HUES48 (cell line): ENCODE data around the gene IQGAP2.

Experiments used
- H3K27ac ChIP-seq: one replicate; pipeline ENCODE4 v1.7.0; 2013; ENCODE audit warnings: low read depth, low read length, inconsistent platforms
- H3K27me3 ChIP-seq: 2 replicates; pipeline ENCODE4 v1.6.1; 2013; ENCODE audit warnings: mild to moderate bottlenecking, low read length; ENCODE audit not compliant: control insufficient read depth, insufficient read depth
- H3K36me3 ChIP-seq: 2 replicates; pipeline ENCODE4 v1.6.1; 2013; ENCODE audit warnings: low read length; ENCODE audit not compliant: control insufficient read depth, insufficient read depth
- H3K4me1 ChIP-seq: 2 replicates; pipeline ENCODE4 v1.6.1; 2013; ENCODE audit warnings: mild to moderate bottlenecking, low read length; ENCODE audit not compliant: control insufficient read depth, insufficient read depth
- H3K4me3 ChIP-seq: 2 replicates; pipeline ENCODE4 v1.5.1; 2013; ENCODE audit warnings: mild to moderate bottlenecking, low read depth, low read length
- H3K9ac ChIP-seq: 2 replicates; pipeline ENCODE4 v1.6.1; 2013; ENCODE audit warnings: mild to moderate bottlenecking, low read depth, low read length, moderate library complexity
- H3K9me3 ChIP-seq: 2 replicates; pipeline ENCODE4 v1.6.1; 2013; ENCODE audit warnings: low read length; ENCODE audit not compliant: control insufficient read depth, insufficient read depth

IQGAP2 gene

GRCh38 chr5:76755779-76756637, 352.9 kb downstream of the IQGAP2 start:
- no peak overlapping the region for H3K9ac ChIP-seq
- no peaks in the 10 kb centered on the region for H3K9me3 ChIP-seq

DNA sequence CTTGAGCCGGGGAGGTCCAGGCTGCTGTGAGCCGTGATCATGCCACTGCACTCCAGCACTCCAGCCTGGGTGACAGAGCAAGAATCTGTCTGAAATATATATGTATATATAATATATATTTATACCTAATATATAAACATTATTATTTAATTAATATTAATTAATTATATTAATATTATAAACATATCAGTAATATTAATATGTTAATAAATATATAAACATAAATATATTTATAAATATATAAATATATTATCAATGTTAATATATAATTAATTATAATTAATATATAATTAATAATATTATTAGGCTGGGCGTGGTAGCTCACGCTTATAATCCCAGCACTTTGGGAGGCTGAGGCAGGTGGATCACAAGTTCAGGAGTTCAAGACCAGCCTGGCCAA, 354.0 kb downstream of the IQGAP2 start:
- H3K4me1 ChIP-seq: no peaks in the 10 kb centered on the region
- H3K27ac ChIP-seq: no peak overlapping the region
- H3K9me3 ChIP-seq: no peaks in the 10 kb centered on the region
- no peak overlapping the region for H3K9ac ChIP-seq
- H3K27me3 ChIP-seq: no peaks in the 10 kb centered on the region
- no peaks in the 10 kb centered on the region for H3K36me3 ChIP-seq
- no peak overlapping the region for H3K4me3 ChIP-seq

More at GRCh38 chr5:76755779-76756637, 352.9 kb downstream of the IQGAP2 start:
- Histone ChIP-seq H3K27me3 (no peaks in the 10 kb centered on the region), H3K4me1 (no peaks in the 10 kb centered on the region), H3K27ac (no peak overlapping the region), H3K4me3 (no peak overlapping the region), H3K36me3 (no peaks in the 10 kb centered on the region)
